GM21360 (cell line): ENCODE data around the gene NADK.
"Not testable (repeated sequence)": the region's sequence is repeated elsewhere in the genome, so short reads cannot be mapped to it uniquely, and the experiment has no call there.

Experiments
- ATAC-seq: cut with Tn5 transposase; IDR thresholded peaks from one replicate; pipeline ENCODE4 v1.9.1; 2021; ENCODE audit warnings: mild to moderate bottlenecking, moderate library complexity; ENCODE audit not compliant: unreplicated experiment

The NADK gene

GRCh38 chr1:1752190-1752589, 26.1 kb downstream of the NADK start:
- ATAC-seq: no peak

- not testable (repeated sequence) for ATAC-seq
Measured at GRCh38 chr1:1749941-1750340, 28.3 kb downstream of the NADK start.

- no peak for ATAC-seq
Measured at GRCh38 chr1:1748686-1749321, 29.5 kb downstream of the NADK start.

- peak; percentile 74 for ATAC-seq
Measured at GRCh38 chr1:1746566-1746909, 31.7 kb downstream of the NADK start.

- peak; percentile 69 for ATAC-seq
Measured at GRCh38 chr1:1745651-1746565, 32.4 kb downstream of the NADK start.

- ATAC-seq: not testable (repeated sequence)
Measured at GRCh38 chr1:1742529-1742928, 35.7 kb downstream of the NADK start.

- not testable (repeated sequence) for ATAC-seq
Measured at GRCh38 chr1:1741013-1741412, 37.3 kb downstream of the NADK start.

GRCh38 chr1:1738799-1739337, 39.4 kb downstream of the NADK start:
- ATAC-seq: not testable (repeated sequence)

- not testable (repeated sequence) for ATAC-seq
Measured at GRCh38 chr1:1737675-1738590, 40.3 kb downstream of the NADK start.

GRCh38 chr1:1732381-1732780, 45.9 kb downstream of the NADK start:
- ATAC-seq: no peak

GRCh38 chr1:1730870-1731269, 47.4 kb downstream of the NADK start:
- no peak for ATAC-seq

GRCh38 chr1:1730230-1730629, 48.0 kb downstream of the NADK start:
- ATAC-seq: not testable (repeated sequence)

- not testable (repeated sequence) for ATAC-seq
Measured at GRCh38 chr1:1729116-1729816, 49.0 kb downstream of the NADK start.

- not testable (repeated sequence) for ATAC-seq
Measured at GRCh38 chr1:1728308-1729005, 49.8 kb downstream of the NADK start.

GRCh38 chr1:1727131-1727651, 51.1 kb downstream of the NADK start:
- ATAC-seq: not testable (repeated sequence)

GRCh38 chr1:1726088-1726487, 52.2 kb downstream of the NADK start:
- not testable (repeated sequence) for ATAC-seq

GRCh38 chr1:1724035-1724864, 54.0 kb downstream of the NADK start, which contains the start of gene CDK11A:
Gene CDK11A (minus strand): TSS chr1:1724357. CDS start chr1:1722818, 1,539 bp downstream.
- peak; percentile 91 for ATAC-seq

GRCh38 chr1:1721201-1721600, 57.1 kb downstream of the NADK start:
- ATAC-seq: no peak
